Measurements from ENCODE around the gene ZFHX2.
"Not testable (repeated sequence)": the region's sequence is repeated elsewhere in the genome, so short reads cannot be mapped to it uniquely, and the experiment has no call there.

ZFHX2 gene

DNA sequence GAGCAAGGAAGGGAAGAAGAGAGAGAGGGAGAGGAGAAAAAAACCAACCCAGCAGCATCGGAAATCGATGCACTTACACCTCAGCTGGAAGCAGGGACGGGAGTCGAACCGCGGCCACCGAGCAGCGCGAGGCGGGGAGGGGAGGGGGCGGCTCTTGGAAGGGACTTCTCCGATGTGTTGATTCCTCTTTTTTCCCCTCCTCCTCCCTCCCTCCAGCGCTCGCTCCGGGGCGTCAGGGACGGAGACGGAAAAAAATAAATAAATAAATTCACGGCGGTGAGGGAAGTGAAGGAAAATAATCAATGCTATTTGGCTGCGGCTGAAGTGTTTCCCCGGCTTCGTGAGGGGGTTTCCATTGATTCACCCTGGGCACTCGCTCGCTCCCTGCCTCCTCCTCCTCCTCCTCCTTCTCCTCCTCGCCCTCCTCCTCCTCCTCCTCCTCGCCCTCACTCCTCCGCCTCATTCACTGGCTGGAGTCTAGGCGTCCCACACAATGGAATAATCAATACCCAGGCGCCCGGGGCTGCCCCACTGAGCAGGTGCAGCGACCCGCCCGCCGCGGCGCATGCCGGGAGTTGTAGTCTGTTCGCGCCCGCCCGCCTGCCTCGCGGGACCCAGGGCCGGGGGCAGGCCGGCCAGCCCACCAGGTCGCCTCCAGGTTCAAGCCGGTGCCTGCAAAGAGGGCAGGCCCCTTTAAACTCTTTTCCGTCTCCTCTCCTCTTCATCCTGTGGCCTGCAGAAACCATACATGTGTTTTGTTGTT lies at the start of gene ZFHX2:
Gene ZFHX2, minus strand, starts transcription at position 500 of the 763 bp plus-strand sequence. CDS start 16,440 bp downstream, outside the sequence.
- peak; percentile 58 for DNase-seq

DNA sequence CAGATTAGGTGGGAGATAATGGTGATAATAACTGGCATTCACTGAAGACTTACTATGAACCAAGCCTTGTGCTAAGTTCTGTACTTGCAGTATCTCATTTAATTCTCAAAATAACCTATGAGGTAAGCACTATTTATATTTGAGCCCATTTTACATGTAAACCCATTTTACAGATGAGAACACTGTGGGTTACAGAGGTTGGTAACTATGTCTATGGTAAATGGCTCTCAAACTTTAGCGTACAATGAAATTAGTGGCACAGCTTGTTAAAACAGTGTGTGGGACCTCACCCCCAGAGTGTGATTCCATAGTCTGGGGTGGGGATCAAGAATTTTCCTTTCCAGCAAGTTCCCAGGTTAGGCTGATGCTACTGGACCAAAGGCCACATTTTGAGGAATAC lies 49.2 kb upstream of the ZFHX2 start:
- no peak for DNase-seq

DNA sequence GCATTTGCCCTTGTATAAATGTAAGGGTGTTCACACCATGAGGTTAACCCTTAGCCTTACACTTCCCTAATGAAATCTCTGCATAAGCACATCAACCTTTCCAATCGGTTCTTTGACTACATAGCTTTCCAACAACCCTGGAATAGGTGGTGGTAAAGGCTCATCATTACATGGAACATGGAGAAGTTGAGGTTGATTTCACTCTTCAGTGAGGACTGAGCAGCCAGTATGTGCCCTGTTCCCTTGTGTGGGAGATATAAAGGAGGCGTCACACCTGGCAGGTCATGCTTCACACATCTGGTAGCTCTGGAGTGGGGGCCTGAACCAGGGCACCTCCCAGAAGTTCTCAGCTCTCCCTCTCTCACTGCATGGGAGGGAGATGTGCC lies 48.8 kb upstream of the ZFHX2 start:
- no peak for DNase-seq

DNA sequence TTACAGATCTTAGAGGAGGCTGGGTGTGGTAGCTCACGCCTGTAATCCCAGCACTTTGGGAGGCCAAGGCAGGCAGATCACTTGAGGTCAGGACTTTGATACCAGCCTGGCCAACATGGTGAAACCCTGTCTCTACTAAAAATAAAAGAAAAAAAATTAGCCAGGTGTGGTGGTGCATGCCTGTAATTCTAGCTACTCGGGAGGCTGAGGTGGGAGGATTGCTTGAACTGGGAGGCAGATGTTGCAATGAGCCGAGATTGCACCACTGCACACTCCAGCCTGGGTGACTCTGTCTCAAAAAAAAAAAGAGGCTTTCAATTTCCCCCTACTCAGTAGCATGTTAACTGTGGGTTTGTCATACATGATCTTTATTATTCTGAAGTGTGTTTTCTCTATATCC lies 42.6 kb upstream of the ZFHX2 start:
- not testable (repeated sequence) for DNase-seq

DNA sequence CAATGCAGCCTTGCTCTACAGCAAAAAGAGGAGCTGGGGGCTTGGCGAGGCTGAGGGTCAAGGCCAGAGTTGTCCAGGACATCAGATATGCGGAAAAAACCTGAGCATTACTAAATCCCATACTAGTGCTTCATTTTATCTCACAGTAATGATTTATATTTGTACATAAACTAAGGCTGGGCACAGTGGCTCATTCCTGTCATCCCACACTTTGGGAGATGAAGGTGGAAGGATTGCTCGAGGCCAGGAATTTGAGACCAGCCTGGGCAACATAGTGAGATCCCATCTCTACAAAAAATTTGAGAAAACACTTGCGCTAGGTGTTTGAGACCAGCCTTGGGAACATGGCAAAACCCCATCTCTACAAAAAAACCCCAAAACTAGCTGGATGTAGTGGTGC lies 38.6 kb upstream of the ZFHX2 start:
- no peak for DNase-seq

DNA sequence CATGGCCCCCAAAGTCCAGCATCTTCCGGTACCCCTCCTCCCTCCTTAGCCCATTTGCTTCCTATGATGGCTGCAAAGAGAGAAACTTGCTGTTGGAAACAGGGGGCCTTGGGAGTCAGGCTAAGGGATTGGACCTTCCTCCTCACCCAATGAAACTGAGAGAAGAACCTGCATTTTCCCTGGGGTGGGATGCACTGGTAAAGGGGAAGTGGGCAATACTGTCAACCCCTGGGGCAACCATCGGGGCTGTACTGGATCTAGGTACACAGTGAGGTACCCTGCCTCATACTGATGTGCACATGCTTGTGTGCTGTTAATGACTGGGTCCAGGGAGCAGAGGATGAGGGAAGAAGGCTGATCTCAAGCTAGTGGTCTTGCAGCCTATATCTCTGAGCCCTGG lies 38.0 kb upstream of the ZFHX2 start:
- no peak for DNase-seq

DNA sequence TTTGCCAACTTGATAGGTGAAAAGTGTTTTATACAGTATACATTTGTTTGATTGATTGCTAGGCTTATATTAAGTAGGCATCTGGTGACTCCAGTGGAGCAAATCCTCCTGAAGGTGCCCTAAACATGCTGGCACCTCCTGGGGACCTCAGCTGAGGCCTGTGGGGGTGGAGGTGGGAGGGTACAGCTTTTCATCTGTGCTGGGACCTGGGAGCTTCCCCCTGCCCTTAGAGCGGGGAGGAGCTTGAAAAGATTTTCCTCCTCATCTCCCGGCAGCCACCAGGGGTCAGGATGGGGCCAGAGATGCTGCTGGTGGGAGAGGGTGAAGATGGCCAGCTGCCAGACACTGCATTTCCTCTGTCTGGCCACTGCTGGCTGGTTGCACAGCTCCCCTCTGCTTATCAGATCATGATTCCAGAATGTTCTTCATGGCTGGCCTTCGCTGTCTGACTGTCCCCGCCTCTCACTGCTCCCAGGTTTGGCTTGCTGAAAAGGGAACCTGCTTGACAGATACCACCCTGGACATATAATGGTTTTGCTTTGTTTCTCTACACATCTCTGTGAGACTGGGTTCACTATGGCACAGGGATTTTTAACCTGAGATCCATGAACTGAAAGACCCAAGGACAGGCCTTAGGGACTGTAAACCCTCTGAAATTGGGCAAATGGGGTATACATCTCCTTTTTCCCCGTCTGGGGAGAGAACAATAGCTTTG lies 37.5 kb upstream of the ZFHX2 start:
- peak; percentile 69 for DNase-seq

DNA sequence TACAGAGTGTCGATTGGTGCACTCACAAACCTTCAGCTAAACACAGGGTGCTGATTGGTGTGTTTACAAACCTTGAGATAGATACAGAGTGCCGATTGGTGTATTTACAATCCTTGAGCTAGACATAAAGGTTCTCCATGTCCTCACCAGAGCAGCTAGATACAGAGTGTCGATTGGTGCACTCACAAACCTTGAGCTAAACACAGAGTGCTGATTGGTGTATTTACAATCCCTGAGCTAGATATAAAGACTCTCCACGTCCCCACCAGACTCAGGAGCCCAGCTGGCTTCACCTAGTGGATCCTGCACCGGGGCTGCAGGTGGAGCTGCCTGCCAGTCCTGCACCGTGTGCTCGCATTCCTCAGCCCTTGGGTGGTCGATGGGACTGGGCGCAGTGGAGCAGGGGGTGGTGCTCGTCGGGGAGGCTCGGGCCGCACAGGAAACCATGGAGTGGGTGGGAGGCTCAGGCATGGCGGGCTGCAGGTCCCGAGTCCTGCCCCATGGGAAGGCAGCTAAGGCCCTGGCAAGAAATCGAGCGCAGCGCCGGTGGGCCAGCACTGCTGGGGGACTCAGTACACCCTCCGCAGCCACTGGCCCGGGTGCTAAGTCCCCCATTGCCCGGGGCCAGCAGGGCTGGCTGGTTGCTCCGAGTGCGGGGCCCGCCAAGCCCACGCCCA lies 33.1 kb upstream of the ZFHX2 start:
- DNase-seq = not testable (repeated sequence)

DNA sequence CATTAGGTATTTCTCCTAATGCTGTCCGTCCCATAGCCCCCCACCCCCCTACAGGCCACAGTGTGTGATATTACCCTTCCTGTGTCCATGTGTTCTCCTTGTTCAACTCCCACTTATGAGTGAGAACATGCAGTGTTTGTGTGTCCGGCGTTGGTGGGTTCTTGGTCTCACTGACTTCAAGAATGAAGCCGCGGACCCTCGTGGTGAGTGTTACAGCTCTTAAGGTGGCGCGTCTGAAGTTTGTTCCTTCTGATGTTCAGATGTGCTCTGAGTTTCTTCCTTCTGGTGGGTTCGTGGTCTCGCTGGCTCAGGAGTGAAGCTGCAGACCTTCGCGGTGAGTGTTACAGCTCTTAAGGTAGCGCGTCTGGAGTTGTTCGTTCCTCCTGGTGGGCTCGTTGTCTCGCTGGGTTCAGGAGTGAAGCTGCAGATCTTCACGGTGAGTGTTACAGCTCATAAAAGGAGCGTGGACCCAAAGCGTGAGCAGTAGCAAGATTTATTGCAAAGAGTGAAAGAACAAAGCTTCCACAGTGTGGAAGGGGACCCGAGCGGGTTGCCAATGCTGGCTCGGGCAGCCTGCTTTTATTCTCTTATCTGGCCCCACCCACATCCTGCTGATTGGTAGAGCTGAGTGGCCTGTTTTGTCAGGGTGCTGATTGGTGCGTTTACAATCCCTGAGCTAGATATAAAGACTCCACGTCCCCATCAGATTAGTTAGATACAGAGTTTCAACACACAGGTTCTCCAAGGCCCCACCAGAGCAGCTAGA lies 32.4 kb upstream of the ZFHX2 start:
- DNase-seq = not testable (repeated sequence)

DNA sequence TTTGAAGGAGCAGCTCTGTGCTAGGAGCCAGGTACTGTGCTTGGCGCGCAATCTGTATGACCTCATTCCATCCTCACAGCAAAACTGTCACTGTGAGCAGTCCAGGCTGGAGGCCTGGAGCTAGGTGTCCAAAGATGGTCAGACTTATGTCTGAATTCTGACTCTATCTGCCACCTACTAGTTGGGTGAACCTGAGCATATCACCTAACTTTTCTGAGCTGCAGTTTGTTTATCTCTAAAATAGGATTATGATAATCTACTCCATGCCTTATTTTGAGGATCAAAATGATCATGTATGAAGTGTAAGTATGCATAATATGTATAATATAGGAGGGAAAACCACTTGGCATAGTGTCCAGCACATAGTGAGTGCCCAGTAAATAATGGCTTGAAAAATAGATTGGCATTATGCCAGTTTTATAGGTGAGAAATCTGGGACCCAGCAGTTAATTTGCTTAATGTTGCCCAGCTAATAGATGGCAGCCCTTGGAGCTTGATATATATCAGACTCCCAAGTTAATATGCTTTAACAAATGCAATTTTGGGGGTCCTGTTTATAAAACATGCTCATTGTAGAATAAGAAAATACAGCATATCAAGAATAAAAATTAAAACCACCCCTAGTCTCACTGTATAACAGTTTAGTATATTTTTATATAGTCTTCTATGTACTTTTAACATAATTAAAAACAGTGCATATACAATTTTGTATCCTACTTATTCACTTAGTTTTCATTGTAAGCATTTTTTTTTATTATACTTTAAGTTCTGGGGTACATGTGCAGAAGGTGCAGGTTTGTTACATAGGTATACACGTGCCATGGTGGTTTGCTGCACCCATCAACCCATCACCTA lies 31.6 kb upstream of the ZFHX2 start:
- no peak for DNase-seq

DNA sequence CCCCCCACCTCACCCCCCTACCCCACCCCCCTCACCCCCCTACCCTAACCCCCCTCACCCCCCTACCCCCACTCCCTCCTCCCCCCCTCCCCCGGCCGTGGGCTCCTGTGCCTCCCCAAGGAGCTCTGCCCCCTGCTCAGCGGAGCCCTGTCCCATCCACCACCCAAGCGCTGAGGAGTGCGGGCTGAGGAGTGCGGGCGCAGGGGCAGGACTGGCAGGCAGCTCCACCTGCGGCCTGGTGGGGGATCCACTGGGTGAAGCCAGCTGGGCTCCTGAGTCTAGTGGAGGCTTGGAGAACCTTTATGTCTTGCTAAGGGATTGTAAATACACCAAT lies 29.4 kb upstream of the ZFHX2 start:
- DNase-seq = no peak

DNA sequence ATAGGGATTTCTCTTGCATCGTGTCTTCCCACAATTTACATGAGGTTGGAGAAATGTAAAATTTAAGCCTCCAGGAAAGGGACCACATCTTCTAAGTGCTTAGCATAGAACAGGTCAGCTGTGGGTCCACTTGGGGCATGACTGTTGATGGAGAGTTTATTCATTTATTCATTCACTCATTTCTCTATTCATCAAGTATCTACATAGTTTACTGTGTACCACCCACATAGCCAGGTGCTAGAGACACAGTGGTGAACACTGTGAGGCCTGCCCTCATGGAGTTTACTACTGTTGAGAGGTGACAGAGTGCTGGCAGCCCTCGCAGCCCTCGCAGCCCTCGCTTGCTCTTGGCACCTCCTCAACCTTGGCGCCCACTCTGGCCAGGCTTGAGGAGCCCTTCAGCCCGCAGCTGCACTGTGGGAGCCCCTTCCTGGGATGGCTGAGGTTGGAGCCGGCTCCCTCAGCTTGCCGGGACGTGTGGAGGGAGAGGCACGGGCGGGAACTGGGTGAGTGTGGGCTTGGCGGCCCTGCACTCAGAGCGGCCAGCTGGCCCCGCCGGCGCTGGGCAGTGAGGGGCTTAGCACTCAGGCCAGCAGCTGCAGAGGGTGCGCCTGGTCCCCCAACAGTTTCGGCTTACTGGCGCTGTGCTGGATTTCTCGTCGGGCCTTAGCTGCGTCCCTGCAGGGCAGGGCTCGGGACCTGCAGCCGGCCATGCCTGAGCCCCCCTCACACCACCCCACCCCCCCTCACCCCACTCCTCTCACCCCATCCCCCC lies 28.8 kb upstream of the ZFHX2 start:
- DNase-seq = no peak

DNA sequence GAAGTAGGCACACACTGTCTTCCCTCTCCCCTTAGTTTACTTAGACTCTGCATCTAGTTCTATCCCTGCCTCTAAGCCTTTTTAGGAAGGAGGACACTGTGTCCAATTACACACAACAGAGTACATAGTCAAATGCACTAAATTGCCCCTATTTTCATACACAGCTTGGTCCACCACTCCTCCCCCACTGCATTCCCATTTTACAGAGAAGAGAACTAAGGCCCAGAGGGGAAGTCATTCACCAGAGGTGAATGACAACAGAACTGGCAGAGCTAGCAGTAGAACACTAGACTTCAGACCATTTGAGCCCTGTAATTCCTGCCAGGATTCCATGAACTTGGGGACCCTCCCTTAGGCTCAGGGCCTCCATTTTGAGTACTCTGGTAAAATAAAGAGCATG lies 28.2 kb upstream of the ZFHX2 start:
- DNase-seq = no peak

DNA sequence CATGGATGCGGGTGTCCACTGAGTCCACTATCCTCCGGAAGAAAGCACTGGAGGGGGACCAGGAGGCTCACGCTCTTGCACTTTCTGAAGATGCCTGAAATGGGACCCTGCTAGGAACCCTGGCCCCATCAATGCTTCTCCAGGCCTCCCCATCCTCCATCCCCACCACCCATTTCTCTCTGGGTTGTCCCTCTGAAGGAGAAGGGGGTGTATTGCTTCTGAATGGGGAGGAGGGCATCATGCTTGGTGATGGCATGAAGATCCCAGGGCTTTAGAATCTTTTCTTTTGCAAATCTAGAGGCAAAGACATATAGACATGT lies 27.7 kb upstream of the ZFHX2 start:
- no peak for DNase-seq

DNA sequence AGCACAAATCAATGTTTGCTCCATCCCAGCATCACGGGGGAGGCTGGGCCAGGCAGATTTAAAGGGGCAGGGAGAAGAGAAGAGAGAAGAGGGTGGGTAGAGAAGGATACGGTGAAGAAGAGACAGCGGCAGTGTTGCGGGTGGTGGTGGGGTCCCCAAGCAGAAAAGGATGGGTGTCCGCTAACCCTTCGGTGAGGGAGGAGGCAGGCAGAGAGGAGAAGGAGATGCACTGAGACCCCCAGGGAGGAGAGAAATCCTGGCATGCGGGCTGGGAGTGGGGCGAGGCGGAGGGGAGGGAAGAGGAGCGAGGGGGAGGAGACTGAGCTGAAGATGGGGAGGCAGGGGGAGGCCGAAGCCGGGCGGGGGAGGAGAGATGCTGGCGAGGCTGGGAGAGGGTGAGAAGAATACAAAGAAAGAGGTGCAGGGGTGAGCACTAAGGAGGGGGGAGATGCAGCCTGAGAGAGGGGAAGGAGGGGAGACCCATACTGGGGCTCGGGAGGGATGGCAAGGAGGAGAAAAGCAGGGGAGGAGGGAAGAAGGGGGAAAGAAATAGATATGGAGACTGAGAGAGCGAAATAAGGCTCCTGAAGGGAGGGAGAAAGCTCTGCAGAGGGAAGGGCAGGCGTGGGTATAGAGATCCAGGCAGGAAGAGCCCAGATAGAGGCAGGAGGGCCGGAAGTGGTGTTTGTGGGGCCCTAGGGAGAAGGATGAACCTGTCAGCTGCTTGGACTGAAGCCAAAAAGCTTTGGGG lies 27.2 kb upstream of the ZFHX2 start, which contains the start of gene JPH4:
Gene JPH4, minus strand, starts transcription at position 231 of the 751 bp plus-strand sequence. CDS start 1,337 bp downstream, outside the sequence.
- DNase-seq = no peak

DNA sequence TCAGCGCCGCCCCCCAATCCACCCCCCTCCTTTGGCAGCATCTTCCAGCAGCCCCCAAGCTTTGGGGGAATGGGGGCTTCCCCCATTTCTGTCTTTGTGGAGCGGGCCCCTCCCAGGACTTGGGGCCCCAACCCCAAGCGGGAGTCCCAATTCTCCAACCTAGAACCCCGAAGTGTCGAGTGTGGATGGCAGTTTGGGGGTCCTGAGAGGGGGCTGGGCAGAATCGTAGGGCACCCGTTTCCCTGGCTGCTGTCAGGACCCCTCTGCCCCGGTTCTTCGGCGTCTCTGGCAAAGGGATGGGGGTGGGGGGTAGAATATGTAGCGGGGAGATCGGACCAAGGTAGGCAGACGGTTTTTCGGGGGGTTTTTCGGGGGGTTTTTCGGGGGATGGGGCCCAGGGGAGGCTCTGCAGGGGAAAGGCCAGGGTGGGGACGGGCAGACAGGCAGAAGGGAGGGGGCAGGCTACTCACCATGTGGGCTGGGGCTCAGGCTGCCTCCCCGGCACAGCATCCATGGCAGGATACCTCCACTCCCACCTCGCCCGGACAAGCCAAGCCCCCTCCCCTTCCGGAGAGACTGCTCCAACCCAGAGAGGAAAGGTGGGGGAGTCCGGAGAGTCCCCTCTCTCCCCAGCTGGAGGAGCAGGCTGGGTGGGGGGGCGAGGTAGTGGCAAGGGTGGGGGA lies 26.3 kb upstream of the ZFHX2 start:
- no peak for DNase-seq

DNA sequence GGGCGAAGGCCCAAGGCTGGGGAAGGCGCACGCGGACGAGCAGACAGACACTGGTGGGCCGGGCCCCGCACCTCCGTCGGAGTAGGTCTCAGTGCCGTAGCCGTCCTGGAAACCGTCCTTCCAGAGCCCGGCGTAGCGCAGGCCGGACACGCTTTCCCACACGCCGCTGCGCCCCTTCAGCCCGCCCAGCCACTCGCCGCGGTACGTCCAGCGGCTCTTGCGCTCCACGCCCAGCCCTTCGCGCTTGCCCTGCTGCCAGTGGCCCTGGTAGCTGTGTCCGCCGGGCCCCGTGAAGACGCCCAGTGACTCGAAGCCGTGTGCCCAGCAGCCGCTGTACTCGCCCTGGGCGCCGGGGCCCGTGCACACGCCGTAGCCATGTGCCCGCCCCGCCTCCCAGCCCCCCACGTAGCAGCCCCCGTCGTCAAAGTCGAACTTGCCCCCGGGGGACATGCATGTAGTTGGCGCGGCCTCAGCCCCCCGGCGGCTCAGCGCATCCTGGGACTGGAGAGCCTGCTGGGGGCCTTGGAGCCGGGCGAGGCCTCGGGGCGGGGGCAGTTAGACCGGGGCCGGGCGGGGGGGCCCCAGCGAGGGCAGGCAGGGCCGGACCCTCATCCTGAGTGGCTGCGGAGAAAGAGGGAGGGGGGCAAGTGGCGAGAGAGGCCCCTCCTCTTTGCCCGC lies 25.6 kb upstream of the ZFHX2 start:
- DNase-seq = no peak

DNA sequence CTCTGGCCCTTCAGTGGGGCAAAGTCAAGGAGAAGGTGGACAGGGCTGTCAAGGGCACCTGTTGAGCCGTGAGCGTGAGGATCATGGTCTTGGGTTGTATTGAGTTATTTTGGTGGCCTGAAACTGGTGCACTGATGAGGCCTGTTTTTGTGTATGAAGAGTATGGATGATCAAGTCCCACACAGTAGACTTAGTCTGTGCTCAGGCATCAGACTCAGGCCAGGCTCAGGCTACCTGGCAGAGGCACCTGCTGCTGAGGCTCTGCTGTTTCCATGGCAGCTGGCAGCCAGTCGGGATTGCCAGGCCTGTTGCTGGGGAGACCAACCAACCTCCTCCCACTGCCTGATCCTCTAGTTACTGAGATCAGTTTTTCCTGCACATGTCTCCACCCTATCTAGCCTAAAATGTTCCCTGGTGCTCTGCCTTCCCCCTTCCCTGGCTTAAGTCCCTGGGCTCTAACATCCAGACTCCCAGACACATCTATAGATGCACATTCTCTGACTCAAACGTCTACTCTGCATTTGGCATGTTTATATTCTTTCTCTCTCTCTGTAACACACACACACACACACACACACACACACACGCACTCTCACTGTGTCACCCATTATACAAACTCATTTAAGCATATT lies 21.9 kb upstream of the ZFHX2 start:
- peak; percentile 10 for DNase-seq

DNA sequence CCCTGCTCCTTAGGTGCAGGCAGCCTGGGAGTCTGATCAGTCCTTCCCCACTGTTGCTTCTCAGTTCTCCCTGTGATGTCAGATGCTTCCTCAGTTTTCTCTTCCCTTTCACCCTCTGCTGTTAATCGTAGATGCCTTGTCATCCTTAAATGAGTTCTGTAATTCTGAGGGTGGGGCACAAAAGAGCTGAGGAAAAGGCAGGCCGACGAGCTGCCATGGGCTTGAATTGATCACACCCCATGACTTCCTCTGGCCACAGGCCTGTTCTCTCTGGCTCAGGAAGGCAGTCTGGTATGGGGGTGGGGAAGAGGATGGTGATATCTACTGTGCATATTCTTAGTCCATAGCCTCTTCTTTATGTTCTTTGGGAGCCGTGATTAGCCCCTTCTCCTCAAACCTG lies 21.3 kb upstream of the ZFHX2 start:
- no peak for DNase-seq

Measured in DMS 273 treated with DMSO at 0.1 percent for 48 hours (cell line).